ENCODE data around the gene PTRHD1.
"Not testable (repeated sequence)": the region's sequence is repeated elsewhere in the genome, so short reads cannot be mapped to it uniquely, and the experiment has no call there.

PTRHD1 gene, protein sequence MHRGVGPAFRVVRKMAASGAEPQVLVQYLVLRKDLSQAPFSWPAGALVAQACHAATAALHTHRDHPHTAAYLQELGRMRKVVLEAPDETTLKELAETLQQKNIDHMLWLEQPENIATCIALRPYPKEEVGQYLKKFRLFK

GRCh38 chr2:24792874-24793760, at the start of gene PTRHD1, which contains the start of gene CENPO:
TSS of gene PTRHD1 (minus strand) at chr2:24793391. CDS start at chr2:24793377, 14 bp downstream.
TSS of gene CENPO (plus strand) at chr2:24793425. CDS start at chr2:24793920, 495 bp downstream.
- peak; percentile 93 for DNase-seq

GRCh38 chr2:24842081-24843050, 49.2 kb upstream of the PTRHD1 start:
- no peak for DNase-seq

GRCh38 chr2:24840962-24841945, 48.1 kb upstream of the PTRHD1 start:
- no peak for DNase-seq

DNA sequence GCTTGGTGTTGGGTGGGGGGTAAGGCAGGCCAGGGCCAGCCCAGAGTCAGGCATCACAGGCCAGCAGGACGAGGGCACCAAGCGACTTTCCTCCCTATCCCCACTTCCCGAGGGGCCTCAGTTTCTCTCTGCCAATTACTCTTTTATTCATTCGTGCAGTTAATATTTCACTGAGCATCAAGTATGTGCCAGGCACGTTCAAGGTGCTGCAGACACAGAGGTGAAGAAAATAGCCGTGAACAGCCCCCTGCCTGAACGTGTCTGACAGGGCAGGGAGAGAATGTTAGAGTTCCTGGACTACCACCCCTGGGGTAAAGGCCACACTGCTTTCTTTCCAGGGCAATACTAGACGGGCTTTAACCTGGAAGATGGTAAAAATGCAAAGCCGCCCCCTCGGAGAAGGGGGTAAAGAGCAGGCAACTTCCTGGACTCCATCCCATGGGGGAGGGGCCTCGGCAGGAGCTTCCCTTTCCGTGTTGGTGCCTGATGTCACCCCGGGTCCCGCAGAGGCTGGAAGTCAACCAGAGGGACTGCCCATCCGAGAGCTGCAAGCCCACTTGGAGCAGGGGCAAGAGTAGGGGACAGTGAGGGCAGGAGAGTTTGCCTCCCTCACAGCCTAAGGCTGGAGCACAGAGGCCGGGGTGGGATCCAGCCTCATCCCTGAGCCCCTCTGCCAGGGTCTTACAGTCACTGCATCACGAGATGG, 47.1 kb upstream of the PTRHD1 start:
- no peak for DNase-seq

DNA sequence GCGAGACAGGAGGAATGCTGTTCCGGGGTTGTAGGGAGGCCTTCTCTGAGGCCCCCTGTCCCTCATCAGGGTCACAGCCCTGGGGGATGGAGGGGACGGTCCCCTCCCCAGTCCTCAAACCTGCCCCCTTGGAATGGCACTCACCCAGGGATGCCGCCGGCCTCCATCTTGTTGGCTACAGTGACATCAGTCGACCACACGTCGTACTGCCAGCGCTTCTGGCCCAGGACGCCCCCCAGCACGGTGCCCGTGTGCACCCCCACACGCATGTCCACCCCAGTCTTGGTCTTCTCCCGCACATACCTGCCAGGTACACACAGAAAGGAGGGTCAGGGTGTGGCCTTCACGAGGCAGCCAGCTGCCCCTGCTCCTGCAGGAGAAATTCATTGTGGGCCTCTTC, 46.5 kb upstream of the PTRHD1 start:
- no peak for DNase-seq

GRCh38 chr2:24838541-24838940, 45.4 kb upstream of the PTRHD1 start:
- no peak for DNase-seq

- no peak for DNase-seq
Observed at GRCh38 chr2:24837996-24838513, 44.9 kb upstream of the PTRHD1 start.

GRCh38 chr2:24836706-24837105, 43.5 kb upstream of the PTRHD1 start:
- DNase-seq, result no peak

DNA sequence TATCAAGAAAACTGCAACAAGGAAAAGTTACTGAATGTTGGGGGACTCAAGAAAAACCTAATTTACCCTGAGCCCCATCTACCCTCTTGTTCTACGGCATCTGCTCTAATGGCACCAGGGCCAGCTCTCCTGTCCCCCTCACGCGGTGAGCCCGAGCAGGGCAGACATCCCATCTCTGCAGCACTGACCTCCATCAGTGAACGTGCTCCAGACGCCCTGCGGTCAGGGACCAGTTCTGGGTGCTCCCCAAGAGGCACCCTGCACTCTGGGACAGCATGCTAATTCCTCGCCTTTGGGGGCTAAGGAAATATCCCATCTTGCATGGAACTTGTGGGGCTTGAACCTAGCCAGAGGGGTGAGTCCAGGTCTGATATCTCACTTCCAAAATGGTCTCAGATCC, 43.0 kb upstream of the PTRHD1 start:
- no peak for DNase-seq

GRCh38 chr2:24835411-24835810, 42.2 kb upstream of the PTRHD1 start:
- not testable (repeated sequence) for DNase-seq

DNA sequence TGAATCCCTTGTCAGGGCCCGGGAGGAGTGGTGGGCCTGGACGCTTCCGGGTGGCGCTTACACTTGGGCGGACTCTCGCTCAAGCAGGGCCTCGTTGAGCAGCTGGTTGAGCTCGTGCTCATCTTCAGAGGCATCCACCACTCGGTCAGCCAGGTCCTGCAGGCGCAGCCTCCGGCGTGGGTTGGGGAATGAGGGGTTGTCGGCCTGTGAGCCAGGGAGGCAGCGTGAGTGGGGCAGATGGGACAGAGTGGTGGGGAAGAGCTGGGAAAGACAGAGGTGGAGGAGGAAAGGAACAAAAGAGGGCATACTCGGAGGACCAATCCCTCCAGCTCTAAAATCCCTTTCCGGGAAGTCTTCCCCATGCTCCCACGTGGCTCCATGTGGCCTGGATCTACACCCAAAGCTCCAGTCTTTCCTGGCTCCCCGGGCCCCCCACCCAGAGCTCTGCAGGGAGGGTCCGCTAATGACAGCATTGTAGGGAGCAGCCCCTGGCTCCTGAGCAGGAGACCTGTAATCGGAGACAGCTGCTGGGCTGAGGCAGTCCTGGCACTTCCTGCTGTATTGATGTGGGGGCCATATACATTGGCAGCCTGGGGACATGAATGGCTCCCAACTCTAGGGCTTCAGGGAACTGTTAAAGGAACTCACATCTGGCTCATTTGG, 41.7 kb upstream of the PTRHD1 start:
- DNase-seq, result no peak

DNA sequence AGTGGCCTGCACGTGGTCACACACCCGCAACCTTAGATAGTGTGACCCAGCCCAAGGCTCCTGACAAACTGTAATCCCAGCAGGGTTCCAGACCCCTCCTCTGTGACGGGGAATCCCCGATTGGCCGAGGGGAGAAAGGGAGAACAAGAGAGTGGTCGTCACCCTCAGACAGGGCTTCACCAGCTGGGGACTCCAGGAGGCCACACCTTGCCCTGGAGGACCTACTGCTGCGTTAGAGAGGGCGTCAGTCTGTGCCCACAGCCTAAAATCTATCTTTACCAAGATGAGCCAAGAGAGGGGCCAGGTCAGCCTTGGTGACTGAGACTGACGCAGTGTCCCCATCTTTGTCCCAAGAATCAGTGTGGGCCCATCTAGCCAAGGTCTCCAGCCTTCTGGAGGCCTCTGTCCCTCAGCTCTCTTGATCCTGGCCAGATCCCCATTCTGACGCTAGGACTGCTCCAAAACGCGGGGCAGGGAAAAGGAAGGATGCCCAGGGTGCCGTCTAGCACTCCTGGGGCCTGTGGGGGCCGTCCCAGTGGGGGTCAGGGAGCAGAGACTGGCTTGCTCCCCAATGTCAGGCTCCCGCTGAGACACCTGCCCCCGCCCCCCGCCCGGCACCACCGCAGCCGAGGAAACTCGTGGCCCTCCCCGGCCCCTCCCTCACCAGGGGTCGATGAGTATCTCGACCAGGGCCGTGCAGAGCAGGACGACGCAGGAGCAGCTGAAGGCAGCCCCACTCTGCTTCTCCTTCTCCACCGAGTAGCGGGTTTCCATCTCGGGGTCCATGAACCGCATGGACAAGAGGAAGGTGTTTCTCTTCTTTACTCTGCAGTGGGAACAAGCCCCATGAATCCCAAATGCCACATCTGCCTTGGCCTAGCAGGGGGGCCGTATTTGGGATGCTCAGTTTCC, 40.9 kb upstream of the PTRHD1 start:
- no peak for DNase-seq

DNA sequence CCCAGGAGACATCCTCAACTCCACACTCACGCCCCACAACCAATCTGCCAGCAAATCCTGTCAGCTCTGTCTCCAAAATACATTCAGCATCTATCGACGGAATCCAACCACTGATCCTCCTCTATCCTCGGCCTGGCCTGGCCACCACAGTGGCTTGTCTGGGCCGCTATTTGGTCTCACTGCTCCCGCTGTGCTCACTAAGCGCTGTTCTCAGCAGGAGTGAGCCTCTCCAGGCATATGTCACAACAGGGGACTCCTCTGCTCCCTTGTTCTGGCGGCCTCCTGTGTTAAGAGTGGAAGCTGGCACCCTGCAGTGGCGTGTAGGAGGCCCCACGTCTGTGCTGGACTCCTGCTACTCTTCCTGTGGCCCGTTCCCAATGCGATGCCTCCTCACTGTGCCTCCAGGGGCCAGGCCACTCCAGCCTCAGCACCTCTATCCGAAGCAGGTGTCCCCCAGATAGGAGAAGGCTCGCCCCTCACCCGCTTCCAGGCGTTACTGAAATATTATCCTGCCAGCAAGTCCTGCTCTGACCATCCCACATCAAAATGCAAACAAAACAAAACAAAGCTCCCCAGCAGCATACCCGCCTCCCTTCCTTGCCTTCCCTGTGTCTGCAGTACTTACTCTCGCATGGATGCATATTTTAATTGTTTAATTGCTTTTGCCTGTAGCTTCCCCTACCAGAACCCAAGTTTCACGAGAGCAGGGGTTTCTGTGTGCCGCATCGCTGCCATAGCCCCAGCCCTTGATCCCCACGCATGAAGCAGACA, 39.9 kb upstream of the PTRHD1 start:
- DNase-seq, result no peak

- DNase-seq, result no peak
Observed at GRCh38 chr2:24832521-24832920, 39.3 kb upstream of the PTRHD1 start.

DNA sequence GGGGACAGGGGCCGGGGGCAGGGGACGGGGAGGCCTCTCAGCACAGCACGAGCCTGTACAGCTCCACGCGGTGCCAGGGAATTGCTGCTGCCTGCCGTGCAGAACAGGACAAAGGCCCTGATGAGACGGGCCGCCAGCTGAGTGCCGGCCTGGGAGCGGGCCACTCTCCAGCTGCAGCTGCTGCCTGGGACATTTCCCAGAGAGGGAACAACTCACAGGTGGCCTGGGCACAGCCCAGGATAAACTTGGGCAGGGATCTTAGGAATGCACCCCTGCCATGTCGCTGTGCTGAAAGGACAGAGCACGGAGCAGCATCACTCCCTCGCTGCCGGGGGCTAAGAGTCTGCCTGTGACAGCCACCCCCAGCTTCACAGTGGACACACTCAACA, 38.9 kb upstream of the PTRHD1 start:
- no peak for DNase-seq

DNA sequence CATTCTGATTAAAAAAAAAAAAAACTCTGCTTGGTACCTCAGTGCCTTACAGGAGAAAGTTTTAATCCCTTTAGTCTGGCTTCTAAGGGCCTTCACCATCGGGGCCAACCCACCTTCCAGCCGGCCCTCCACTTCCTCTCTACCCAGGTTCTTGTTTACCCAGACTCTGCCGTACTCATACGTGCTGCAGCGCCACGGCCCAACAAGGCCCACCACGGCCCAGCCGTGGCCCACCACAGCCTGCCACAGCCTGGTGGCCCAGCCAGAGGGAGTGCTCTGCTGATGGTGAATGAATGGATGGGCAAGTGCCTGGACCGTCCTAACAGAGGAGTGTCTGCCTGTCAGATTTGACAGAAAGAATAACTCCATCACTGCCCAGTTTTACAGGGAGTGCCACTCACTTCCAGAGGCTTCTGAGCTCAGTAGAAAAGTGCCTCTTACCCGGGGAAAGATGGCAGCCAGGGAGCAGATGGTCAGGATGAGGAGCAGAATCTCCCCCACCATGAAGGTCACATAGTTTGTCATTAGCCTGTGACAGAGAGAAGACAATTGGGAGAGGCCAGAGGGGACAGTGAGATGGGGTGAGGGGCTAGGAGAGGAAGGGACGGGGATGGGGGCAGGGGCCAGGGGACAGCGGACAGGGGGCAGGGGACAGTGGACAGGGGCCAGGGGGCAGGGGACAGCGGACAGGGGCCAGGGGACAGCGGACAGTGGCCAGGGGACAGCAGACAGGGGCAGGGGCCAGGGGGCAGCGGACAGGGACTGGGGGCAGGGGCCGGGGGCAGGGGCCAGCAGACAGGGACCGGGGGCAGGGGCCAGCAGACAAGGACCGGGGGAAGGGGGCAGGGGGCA, 38.3 kb upstream of the PTRHD1 start:
- no peak for DNase-seq

GRCh38 chr2:24830786-24831185, 37.6 kb upstream of the PTRHD1 start:
- no peak for DNase-seq

DNA sequence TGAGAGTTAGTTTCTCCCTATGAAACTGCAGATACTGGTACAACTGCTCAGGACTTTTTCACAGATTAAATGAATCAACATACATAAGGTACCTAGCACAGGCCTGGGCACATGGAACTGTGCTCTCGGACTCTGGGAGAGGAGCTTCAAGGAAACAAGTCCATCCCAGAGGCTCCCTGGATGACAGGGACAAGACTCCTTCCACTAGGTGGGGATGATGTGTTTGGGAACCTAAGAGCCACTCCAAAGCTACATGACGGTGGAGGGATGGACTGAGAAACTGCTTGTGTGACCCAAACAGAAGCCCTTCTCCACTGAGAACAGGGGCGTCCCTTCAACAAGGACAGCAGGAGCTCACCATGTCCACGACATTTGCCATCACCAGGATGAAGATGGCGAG, 37.2 kb upstream of the PTRHD1 start:
- DNase-seq, result no peak

All from stimulated activated CD4-positive, alpha-beta T cell treated with anti-CD3 and anti-CD28 coated beads, Interleukin-4, amount 100 ng/mL, for 1 hour (primary cell).